ENCODE data around the gene PRIM1.

DNA sequence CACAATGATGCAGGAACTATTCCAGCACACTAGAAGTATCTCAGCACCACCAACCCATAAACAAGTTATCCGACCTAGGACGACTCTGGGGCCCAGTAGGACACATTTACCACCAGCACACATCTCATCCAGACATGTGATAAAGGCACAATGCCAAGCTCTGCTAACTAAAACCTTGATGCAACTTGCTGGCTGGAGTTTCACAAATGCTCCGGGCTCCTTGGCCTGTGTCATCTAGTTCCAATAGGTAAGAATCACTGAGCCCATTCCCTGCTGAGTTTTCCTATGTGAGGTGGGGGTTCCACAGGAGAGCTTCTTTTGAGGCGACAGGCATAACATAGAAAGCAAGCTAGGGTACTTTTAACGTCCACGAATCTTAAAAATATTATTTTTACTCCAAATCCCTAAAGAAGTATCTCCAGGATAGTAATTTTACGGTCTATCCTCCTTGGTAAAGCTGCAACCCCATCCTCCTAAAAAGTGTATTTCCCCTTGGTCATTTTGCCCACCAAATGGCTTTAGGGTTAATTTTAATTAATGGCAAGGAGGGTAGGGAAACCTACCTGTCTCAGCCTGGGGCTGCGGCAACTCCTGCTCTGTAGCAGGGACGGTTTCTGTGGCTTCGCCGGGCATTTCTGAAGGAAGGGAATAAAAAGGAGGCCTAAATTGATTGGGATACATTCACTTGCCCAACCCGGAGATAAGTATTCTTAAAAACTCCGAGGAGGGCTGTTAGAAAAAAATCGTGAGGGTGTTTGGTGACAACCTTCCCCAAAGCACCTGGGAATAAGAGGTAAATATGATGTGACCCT is 28.0 kb downstream of the PRIM1 start:
- TF ChIP-seq POLR2AphosphoS5 (IDR thresholded peaks at IDR 0.05) (peak; percentile 9 to 46 (median 25)), POLR2A (IDR thresholded peaks at IDR 0.05) (no peak), CTCF (IDR thresholded peaks at IDR 0.05) (no peak)

All from stomach (tissue), 4 donors.